NCI-H187 treated with DMSO at 0.1 percent for 48 hours (cell line): Measurements from ENCODE around the gene SLC49A3.
"Not testable (repeated sequence)": the region's sequence is repeated elsewhere in the genome, so short reads cannot be mapped to it uniquely, and the experiment has no call there.

ENCODE experiments used
- DNase-seq: peaks from one replicate; lab custom pipeline; 2025; lab: John Stamatoyannopoulos, UW

Gene SLC49A3

DNA sequence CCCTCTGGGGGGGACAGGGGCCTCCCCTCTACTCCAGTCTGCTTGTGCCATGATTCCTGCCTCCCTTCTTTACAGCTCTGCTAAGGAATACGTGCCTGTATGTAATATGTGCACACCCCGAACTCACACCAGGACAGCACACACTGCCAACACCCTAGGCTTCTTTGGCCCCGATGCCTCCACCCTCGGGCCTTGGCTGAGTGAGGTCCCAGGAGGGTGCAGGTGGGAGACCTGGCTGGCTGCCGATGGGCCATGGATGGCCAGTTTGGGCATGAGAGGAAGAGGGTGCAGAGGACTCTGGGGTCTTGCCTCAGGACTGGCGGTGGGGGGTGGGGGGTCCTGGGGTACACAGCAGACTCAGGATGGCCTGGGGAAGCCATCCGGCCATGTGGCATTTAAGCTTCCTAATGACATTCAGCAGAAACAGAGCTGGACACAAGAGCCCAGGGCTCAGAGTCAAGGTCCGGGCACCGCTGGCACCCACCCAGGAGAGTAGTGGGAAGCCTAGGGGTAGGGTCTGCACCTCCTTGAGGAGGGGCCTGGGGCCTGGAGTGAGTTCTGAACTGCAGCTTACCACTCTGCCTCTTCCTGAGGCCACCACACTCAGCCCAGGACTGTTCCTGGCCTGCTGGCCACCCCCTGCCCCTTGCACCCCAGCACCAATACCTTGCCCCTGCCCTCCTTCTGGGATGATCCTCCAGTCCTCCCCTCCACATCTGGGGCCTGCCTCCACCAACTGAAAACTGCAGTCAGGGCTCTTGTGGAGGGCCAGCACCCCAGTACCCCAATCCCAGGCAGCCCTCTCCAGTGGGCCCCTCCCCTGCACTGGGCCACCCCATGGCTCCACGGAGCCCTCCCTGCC, 14.6 kb upstream of the SLC49A3 start:
- DNase-seq: no peak

DNA sequence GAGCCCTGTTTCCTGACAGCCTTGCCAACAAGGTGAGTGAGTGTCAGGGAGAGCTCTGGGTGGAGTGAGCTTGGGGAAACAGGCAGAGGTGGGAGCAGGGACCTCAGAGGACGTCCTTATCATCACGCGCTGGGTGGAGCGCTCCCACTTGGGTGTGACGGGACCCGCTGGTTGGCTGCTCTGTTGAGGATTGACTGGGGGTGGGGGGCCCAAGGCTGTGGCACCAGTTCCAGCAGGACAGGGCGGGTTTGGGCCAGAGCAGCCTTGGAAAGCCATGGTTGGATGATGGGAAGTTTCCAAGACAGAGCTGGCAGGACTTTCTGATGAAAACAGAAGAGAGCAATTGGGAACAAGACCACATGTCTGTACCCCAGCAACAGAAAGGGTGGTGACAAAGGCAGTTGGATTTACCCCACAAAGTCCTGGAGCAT, 13.7 kb upstream of the SLC49A3 start:
- DNase-seq: no peak

DNA sequence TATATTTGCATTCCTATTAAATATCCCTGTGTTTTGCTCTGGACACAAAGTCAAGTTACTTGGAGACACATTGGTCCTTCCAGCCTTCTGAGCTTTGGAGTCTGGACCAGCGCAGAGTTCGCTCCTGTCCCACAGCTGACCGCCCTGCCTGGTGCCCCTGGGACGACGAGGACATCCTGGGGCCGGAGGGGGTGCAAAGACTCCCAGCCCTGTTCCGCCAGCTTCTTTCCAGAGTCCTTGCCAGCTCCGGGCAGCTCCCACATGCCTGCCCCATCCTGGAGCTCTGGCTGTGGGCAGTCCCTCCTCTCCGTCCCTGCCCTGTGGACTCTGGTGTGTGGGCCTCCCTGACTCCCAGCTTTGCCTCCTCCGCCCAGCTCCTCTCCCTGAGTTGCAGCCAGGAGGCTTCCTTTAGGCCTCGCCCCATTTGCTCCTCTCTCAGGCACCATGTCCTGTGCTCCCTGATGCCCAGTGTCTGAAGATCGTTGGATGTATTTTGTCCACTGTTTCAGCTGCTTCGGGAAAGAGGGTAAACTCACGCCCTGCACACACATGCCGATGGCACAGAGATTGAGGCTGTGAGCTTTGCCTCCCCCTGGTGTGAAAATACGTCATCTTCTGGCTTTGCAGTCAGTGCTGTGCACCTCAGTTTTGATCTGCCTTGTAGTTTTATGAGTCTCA, 11.8 kb upstream of the SLC49A3 start:
- DNase-seq: no peak

DNA sequence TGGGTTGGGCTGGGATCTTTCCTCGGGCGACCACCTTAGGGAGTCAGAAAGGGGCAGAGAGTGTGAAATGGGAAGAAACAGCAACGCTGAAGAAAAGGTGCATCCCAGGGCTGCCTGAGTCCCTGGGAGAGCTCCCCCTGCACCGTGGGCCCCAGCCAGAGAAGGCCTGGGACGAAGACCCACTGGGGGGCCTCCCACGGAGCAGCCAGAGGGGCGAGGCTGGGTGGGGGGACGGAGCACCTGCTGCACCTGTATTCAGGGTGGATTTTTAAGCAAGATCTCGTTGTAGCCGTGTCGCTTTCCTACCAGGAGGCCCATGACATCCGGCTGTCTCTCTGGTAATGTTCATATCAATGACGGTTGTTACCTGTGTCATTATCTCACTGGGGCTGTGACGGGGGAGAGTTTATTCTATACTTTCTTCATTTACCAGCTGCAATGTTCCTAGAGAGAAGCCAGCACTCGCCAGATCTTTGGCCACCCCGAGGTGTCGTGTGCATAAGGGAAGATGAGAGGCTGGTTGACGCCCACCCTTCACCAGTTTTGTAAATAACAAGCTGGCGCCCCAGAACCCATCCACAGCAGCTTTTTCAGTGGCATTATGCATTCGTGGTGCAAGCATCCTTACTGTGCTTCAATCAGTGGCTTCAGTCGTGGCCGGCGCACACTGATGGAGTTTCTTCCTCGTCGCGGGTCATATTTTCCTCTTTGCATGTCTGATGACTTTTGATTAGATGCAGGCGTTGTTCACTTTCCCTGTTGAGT, 11.0 kb upstream of the SLC49A3 start:
- no peak for DNase-seq

DNA sequence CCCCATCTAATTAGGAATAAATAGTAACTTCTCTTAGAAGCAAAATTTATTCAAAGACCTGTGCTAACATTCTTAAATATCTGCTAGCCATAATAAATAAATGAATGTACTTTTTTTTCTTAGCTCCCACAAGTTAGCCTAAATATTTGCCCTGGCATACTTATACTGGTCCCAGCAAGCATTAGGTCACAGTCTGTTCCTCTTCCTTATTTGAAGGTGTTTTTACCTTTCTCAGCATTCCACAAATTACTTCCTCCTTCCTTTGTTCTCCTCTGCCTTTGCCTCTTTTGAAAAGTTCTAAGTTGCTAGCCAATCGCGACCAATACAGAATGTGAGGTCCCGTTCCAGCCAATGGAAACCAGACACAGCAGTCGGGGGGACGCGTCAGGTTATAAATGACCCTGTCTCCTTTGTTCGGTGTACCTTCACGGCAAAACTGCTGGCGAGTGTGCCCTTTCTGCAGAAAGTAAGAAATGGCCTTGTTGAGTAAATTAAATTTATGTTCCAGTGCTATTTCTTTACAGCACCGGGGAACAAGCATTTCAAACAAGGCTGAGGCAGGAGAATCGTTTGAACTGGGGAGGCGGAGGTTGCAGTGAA, 5.5 kb upstream of the SLC49A3 start:
- DNase-seq: not testable (repeated sequence)

DNA sequence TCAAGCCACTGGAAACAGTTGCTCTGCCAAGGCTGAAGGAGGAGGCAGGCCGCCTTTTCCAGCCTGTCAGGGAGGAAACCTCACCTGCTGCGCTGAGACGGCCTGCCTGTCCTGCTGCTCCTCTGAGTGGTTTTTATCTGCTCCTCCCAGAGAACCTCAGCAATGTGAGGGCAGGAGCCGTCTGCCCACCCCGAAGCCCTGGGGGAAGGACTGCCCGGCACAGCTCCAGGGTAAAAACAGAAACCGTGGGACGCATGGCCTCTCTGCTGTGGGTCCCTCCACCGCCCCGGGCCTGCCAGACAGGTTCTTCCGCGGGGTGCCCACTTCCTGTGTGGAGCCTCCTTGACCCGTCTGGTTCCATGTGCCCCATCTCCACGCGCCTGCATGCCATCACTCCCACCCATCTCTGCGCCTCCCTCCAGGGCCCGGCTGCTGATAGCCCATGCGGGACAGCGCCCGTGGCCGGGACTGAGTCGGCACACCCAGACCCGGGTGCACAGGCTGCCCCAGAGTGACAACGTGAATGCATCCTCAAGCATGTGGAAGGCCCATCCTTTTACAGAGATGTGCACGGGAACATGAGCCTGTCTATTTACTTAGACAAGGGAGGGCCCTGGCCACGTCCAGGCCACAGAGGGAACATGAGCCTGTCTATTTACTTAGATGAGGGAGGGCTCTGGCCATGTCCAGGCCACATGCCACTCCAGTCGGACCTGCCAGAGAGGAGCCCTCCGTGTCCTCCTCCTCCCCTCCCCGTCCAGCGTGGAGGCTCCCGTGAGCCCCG, 4.0 kb upstream of the SLC49A3 start:
- no peak for DNase-seq

DNA sequence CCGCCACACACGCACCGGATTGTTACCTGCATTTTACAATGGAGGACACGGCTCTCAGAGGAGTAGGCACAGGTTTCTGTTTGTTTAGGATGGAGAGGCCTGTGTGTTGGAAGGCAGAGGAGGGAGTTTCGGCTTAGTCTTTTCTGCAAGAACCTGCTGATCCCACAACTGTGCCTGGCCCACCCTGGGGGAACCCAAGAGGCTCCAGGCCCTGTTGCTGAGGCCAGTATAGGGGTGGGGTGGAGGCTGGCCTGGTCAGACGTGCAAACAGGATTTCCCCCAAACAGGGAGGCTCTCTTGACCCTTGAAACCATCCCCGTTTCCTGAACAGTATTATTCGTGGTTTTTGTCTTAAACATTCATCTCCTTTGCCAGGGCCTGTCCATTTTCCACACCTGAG, 772 bp upstream of the SLC49A3 start:
- DNase-seq: no peak

DNA sequence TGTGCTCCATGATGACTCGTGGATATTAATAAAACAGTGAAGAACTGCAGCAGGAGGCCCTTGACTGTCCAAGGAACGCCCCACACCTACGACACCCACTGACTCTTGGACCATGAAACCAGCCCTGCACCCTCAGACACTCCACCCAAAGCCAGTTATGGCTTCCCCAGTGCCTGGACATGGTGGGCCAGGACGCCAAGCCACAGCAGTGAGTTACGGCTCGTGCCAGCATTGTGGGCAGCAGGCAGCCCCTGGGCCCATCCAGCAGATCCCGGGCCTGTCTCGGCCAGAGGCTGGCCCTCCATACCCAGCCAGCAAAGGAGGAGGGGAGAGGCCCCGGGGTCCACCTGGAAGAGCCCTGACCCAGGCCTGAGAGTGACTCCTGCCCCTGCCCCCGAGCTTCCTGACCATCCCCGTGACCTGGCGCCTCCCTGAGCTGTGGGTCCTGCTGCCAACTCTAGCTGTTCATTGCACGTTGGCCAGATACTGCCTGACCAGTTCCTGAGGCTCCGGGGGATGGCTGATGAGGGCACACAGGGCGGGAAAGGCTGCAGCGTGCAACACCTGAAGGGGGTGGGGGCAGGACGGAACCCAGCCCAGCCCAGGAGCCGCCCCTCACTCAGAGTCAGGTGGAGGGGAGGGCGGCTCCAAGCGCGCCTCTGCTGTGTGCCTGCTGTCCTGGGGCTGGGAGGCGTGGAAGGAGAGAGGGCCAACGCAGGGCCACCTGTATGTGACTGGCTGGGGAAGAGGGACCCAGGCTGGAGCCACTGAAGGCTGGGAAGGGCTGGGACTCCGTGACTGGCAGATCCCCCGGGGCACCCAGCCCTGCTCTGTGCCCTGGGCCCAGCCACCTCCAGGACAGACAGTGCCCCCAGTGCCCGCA, 739 bp downstream of the SLC49A3 start:
- no peak for DNase-seq

DNA sequence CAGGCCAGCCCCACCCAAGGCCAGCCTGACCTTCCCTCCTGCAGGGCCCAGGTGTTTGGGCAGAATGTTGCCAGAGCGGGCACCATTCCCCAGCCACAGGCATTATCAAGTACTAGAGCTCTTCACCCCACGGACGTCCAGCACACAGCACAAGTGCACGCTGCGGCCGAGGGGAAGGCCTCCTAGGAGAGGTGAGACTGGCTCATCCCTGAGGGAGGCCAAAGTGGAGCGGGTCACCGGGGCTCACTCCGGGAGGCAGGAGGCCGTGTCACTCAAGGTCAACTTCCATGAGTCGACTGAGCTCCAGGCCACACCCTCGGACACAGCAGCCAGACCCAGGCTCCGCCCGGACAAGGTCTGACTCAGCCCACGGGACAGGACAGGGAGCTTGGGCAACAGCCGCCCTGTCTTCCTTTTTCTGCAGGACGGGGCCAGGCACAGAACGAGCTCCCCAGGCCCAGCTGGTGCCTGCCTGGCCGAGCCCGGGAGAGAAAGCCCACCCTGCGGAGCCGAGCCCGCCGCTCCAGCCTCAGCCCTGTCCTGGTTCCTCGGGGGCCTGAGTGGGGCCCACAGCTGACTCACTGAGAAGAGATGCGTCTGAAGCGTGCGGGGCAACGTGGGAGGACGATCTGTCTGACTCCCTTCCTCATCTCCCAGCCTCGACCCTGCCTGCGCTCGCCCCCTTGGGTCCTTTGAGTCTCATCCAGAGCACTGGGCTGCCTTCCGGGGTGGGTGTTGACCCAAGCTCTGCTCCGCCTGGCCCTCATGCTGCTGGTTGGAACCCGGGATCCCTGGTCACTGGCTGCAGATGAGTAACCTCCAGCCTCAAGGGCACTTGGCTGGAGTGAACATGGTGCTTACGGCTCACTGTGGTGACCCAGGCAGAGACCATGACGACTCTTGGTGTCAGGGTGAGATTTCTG, 1.6 kb downstream of the SLC49A3 start:
- no peak for DNase-seq

DNA sequence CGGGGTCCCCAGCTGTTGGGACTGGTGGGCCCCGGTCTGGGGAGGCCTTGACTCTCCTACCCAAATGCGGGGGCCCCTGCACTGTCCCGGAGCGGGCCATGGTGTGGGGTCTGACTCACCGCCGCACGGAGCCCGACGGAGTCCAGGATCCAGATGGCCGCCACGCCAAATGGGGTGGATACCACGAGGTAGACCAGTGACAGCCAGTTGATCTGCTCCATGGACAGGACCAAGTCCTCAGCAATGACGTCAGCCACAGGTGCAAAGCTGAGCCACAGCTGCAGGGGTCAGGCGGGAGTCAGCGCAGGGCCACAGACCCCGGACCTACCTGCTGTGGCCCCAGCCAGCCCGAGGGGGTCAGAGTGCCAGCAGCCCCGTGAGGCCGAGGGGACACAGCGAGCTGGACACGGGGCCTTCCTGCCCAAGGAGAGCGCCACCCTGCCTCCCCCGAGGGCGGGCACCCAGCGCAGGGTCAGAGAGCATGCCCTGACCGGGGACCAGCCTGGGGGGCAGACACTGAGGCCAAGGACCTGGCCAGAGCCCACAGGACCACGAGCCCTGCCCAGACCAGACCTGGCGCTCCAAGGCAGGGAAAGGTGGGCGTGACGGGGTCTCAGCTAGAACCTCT, 2.4 kb downstream of the SLC49A3 start:
- no peak for DNase-seq

DNA sequence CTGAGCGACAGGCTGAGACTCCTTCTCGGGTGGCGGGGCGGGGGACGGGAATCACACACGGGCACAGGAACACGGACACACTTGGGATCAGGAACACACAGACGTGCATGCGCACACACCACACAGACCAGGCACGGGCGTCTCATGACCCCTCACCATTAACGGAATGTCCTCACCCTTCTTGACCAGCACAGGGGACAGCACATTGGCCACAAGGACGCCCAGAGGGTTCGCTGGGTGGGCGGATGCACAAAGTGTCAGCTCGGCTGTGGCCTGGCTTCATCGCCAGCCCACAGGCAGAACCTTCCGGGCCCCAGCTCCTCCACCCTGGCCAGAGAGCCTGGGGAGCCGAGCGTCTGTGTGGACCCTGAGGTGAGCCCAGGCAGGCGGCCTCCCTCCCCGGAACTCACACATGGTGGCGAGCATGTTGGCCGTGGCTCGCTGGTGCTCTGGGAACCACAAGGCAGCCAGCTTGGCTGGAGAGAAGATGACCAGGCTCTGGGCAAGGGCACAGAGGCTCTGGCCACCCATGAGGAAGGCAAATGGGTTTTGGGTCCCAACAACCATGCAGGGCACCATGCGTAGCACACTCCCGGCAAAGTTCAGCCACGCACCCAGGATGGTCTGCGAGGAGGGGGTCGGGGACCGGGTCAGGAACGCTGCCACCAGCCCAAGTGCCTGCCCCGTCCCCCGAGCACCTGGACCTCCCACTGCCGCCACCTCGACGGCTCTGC, 3.1 kb downstream of the SLC49A3 start:
- DNase-seq: no peak

DNA sequence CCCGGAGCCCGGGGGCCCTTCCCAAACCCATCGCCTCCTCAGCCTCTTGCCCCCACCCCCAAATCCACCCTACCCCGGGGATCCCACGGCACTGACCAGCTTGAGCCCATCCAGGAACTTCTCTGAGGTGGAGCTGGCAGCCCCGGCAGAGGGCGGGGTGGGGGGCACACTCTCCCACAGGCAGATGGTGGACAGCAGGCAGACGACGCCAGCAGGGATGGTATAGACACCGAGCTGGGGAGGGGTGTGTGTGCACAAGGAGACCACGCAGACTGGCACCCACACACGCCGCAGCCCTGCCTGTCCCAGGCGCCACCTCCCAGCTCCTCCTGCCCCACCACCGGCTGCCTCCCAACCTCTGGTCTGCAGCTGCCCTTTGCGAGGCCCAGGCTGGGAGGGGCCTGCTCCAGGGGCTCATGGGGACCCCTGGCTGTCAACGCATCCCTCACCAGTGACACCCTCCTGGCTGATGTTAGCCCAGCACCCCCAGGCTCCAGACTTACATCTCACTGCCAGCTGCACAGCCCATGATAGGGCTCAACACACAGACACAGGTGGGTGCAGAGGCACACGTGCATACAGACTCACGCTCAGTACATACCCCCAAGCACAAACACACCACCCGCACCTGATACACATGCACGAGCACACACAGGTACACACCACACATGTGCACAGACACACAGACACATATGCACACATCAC, 4.2 kb downstream of the SLC49A3 start:
- no peak for DNase-seq

DNA sequence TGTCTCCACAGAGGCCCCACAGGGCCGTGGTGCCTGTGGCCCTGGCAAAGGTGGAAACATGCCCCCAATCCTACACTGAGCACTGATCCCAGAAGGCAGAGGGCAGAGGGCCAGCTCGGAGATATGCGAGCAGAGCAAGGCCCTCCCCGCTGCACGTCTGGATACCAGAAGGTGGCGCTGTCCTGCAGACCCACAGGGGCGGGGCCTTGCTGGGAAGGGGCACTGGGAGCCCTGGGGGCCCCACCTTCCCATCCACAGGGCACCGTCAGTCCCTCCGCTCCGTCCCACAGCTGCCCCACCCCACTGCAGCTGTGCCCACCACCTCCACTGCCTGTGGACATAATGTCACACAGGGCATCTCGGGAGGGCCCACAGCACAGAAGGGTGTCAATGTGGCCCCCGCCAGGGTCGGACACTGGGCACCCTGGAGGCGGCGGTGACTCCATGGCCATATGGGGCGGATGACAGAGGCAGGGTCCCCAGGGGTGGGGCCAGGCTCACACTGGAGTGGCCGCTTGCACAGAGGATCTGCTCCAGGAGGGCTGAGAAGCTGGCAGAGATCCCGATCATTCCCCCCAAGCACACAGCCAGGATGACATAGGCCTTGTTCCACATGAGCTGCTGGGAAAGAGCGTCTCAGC, 4.8 kb downstream of the SLC49A3 start:
- no peak for DNase-seq

DNA sequence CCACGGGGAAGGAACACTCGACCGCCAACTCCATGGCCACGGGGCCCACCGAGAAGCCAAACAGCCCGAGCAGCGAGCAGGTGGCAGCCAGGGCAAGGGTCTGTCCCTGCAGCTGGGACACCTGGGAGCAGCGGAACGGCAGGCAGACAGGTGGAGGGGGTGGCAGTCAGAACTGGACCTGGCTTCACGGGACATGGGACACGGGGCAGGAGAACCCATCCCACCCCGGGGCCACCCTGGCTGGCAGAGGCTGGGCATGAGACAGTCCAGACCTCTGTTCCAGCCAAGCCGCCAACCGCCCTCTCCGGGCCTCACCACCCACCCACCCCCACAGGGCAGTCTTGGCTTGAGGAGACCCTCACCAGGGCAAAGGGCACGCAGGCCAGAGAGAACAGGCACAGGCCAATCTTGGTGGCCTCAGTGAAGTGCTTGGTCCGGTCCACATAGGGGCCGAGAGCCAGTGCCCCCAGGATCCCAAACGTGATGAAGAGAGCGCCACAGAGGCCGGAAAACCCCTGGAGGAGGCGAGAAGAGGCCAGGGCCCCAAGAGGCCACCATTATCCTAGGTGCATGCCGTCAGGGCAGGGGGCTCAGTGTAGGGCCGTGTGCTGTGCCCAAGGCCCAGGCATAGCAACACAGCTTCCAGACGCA, 5.6 kb downstream of the SLC49A3 start:
- no peak for DNase-seq

DNA sequence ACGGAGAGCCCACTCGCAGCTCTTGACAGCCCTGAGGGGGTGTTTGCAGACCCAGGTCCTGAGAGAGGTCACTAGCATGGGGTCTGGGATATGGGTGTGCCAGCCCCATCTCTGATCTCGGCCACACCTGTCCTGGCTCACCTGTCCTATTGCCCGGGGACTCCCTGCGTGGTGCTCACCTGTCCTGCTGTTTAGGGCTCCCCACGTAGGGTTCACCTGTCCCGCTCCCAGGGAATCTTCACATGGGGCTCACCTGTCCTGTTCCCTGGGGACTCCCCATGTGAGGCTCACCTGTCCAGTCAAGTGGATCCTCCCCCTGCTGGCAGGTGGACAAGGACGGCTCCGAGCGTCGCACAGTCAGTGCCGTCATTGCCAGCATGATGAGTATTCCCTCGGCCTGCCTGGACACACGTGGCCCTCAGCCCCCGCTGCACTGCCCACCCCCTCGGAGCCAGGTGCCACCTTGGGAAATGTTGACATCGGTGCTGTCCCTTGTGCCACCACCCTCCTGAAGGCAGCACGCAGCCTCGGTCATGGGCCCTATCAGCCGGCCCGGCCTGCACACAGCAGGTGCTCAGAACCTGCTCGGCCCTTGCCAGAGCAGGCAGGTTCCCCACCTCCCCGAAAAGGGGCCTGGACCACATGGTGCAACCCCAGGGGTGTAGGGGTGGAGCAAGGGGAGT, 6.3 kb downstream of the SLC49A3 start:
- no peak for DNase-seq
